Endodermal cell (in vitro differentiated cells): ENCODE data around the gene KCND2. TPM values are rescaled to one million over a fixed set of nuclear protein-coding genes. Genes with fewer than 3 reads are reported as not detected.

Source experiments
- DNase-seq: peaks from one replicate; pipeline ENCODE4 v3.0.0-alpha.2; 2017
- H3K27ac ChIP-seq: 2 replicates; pipeline ENCODE4 v1.5.1; 2013; ENCODE audit warnings: mild to moderate bottlenecking, low read depth, low read length, moderate library complexity
- H3K27me3 ChIP-seq: 2 replicates; pipeline ENCODE4 v1.6.1; 2013; ENCODE audit warnings: mild to moderate bottlenecking, low read length, moderate library complexity; ENCODE audit not compliant: insufficient read depth, control insufficient read depth, poor library complexity, severe bottlenecking
- H3K36me3 ChIP-seq: 2 replicates; pipeline ENCODE4 v1.7.0; 2013; ENCODE audit warnings: mild to moderate bottlenecking, low read length, moderate library complexity; ENCODE audit not compliant: control insufficient read depth, insufficient read depth
- H3K4me1 ChIP-seq: one replicate; pipeline ENCODE4 v1.7.0; 2013; ENCODE audit warnings: low read length; ENCODE audit not compliant: control insufficient read depth, insufficient read depth
- H3K4me3 ChIP-seq: 2 replicates; pipeline ENCODE4 v1.5.1; 2013; ENCODE audit warnings: mild to moderate bottlenecking, low read length, moderate library complexity
- H3K9ac ChIP-seq: 2 replicates; pipeline ENCODE4 v1.6.1; 2013; ENCODE audit warnings: mild to moderate bottlenecking, low read length, moderate library complexity; ENCODE audit not compliant: poor library complexity, severe bottlenecking; ENCODE audit errors: extremely low read depth
- H3K9me3 ChIP-seq: 2 replicates; pipeline ENCODE4 v1.6.1; 2013; ENCODE audit warnings: mild to moderate bottlenecking, low read length, moderate library complexity; ENCODE audit not compliant: control insufficient read depth
- H3K27ac Mint-ChIP-seq: 2 replicates; pipeline ENCODE4 v1.8.0; 2020; ENCODE audit warnings: mixed read lengths
- H3K27me3 Mint-ChIP-seq: 2 replicates; pipeline ENCODE4 v1.8.0; 2021; ENCODE audit warnings: mild to moderate bottlenecking, mixed read lengths; ENCODE audit not compliant: insufficient read depth
- H3K36me3 Mint-ChIP-seq: 2 replicates; pipeline ENCODE4 v1.8.0; 2020; ENCODE audit warnings: low read depth, mixed read lengths
- H3K4me1 Mint-ChIP-seq: 2 replicates; pipeline ENCODE4 v1.8.0; 2020; ENCODE audit warnings: mixed read lengths
- H3K4me3 Mint-ChIP-seq: 2 replicates; pipeline ENCODE4 v1.8.0; 2020; ENCODE audit warnings: mild to moderate bottlenecking, moderate library complexity, mixed read lengths
- H3K9me3 Mint-ChIP-seq: 2 replicates; pipeline ENCODE4 v1.8.0; 2020; ENCODE audit warnings: mild to moderate bottlenecking, mixed read lengths
- WGBS, 2 experiments: methylation state at CpG; one replicate each; pipeline versions ENCODE4 v1.1.5 to v1.1.7; 2013; ENCODE audit warnings: missing lambda C conversion rate in 2 of 2, mixed read lengths in 1 of 2; ENCODE audit not compliant: insufficient coverage in 1 of 2, insufficient read length in 1 of 2; 5-methylcytosine and 5-hydroxymethylcytosine counted together
- total RNA-seq, 2 donors: library from RNA; stranded (reverse); fragmentation: NEBNext Ultra II Directional in 1 of 2; extraction: Animal tissue kit (Norgen Biotek cat#: 25700) in 1 of 2; gene quantifications; 2 replicates in 1 of 2; 3 replicates in 1 of 2; pipeline ENCODE4 v1.2.1, GENCODE V29; 2021
- TF ChIP-seq, protein P1 (sequence below): fragments of 200-600 bp; sonication (generic); conservative IDR thresholded peaks from 2 replicates; pipeline ENCODE4 v1.5.0; 2021; ENCODE audit warnings: antibody characterized with exemption, mild to moderate bottlenecking

KCND2 gene
- total RNA-seq, 2 donors from 2014 or later = 0.71 to 4.6 TPM

DNA sequence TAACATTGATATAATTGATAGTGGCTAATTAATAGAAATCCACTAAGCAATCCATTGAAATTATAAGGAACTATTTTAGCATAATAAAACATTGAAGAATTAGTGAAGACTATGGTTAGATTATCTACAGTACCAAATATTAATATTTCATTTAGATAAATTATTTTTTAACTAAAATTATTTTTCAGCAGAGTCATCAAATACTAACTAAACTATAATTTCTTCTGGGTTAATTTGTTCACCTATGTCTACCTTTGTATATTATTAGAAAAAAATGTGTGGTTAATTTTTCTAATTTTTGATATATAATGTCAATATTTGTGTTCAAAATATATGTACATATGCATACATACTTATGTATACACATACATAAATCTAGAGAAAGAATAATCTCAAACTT lies 140.2 kb downstream of the KCND2 start:
- no peak for DNase-seq
- H3K36me3 Mint-ChIP-seq = no peaks in the 10 kb centered on the region
- Histone ChIP-seq H3K9me3 (no peaks in the 10 kb centered on the region), H3K9ac (no peak overlapping the region), H3K4me3 (no peak overlapping the region), H3K27ac (no peak overlapping the region), H3K4me1 (peaks cover 2% of the 10 kb centered on the region), H3K36me3 (no peaks in the 10 kb centered on the region), H3K27me3 (no peaks in the 10 kb centered on the region)
- no peaks in the 10 kb centered on the region for H3K4me1 Mint-ChIP-seq
- TF ChIP-seq, protein P1, sequence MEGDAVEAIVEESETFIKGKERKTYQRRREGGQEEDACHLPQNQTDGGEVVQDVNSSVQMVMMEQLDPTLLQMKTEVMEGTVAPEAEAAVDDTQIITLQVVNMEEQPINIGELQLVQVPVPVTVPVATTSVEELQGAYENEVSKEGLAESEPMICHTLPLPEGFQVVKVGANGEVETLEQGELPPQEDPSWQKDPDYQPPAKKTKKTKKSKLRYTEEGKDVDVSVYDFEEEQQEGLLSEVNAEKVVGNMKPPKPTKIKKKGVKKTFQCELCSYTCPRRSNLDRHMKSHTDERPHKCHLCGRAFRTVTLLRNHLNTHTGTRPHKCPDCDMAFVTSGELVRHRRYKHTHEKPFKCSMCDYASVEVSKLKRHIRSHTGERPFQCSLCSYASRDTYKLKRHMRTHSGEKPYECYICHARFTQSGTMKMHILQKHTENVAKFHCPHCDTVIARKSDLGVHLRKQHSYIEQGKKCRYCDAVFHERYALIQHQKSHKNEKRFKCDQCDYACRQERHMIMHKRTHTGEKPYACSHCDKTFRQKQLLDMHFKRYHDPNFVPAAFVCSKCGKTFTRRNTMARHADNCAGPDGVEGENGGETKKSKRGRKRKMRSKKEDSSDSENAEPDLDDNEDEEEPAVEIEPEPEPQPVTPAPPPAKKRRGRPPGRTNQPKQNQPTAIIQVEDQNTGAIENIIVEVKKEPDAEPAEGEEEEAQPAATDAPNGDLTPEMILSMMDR = no peak
- no peaks in the 10 kb centered on the region for H3K27me3 Mint-ChIP-seq
- H3K4me3 Mint-ChIP-seq = no peak overlapping the region
- no peak overlapping the region for H3K27ac Mint-ChIP-seq
- H3K9me3 Mint-ChIP-seq = no peaks in the 10 kb centered on the region

- Histone ChIP-seq H3K36me3 (no peaks in the 10 kb centered on the region), H3K4me1 (peaks cover 6% of the 10 kb centered on the region), H3K27ac (no peak overlapping the region), H3K4me3 (no peak overlapping the region), H3K9me3 (no peaks in the 10 kb centered on the region), H3K9ac (no peak overlapping the region), H3K27me3 (no peaks in the 10 kb centered on the region)
- TF ChIP-seq, protein P1 = no peak
- Mint-ChIP-seq H3K4me3 (no peak overlapping the region), H3K4me1 (no peaks in the 10 kb centered on the region), H3K27me3 (no peaks in the 10 kb centered on the region), H3K9me3 (no peaks in the 10 kb centered on the region), H3K36me3 (no peaks in the 10 kb centered on the region), H3K27ac (no peak overlapping the region)
- WGBS, 2 experiments = 94 to 100% methylated on average over 1 to 4 of the region's 4 CpGs
- no peak for DNase-seq
Measured at GRCh38 chr7:120417244-120417979, 144.4 kb downstream of the KCND2 start.

- DNase-seq = no peak
Measured at GRCh38 chr7:120421151-120421651, 148.2 kb downstream of the KCND2 start.

More at GRCh38 chr7:120421151-120421651, 148.2 kb downstream of the KCND2 start:
- Histone ChIP-seq H3K4me1 (peaks cover 6% of the 10 kb centered on the region), H3K36me3 (no peaks in the 10 kb centered on the region), H3K9me3 (no peaks in the 10 kb centered on the region), H3K4me3 (no peak overlapping the region), H3K27me3 (no peaks in the 10 kb centered on the region), H3K27ac (no peak overlapping the region), H3K9ac (no peak overlapping the region)
- no peak overlapping the region for H3K4me3 Mint-ChIP-seq
- H3K27me3 Mint-ChIP-seq = no peaks in the 10 kb centered on the region
- no peaks in the 10 kb centered on the region for H3K4me1 Mint-ChIP-seq
- 73 to 96% methylated on average over 2 of the region's 2 CpGs for WGBS, 2 experiments
- TF ChIP-seq, protein P1 = no peak
- H3K9me3 Mint-ChIP-seq = no peaks in the 10 kb centered on the region
- H3K27ac Mint-ChIP-seq = no peak overlapping the region
- H3K36me3 Mint-ChIP-seq = no peaks in the 10 kb centered on the region
